ENCODE results near the gene TFEB. TPM values are rescaled to one million over a fixed set of nuclear protein-coding genes. Genes with fewer than 3 reads are reported as not detected.

Gene TFEB
- total and polyA plus RNA-seq, 10 of the 15 experiments (the other 5 are each of a cell fraction or from before 2014, with no cell fraction given) = 0.84 to 108 (median 60.8) TPM

- BruUV-seq (replicated peaks) = no TSS peak
- H3K9me3 ChIP-seq (replicated peaks; ENCODE audit: control insufficient read depth, insufficient read depth, low read length) = no peaks in the 10 kb centered on the region
- H2AFZ ChIP-seq (ENCODE audit: control insufficient read depth, low read depth, low read length) = no peak overlapping the region
- H4K20me1 ChIP-seq (ENCODE audit: control insufficient read depth, insufficient read depth) = no peaks in the 10 kb centered on the region; the same call in 1 of the 2 replicates
- SMC1A ChIA-PET (ENCODE audit: uncharacterized antibody, unreplicated experiment) = interaction anchor here (1.2 kb wide), 1 partner anchor 30 kb away, joined by 3 read pairs; no protein-coding TSS in a partner anchor
- TF ChIP-seq ETV6 (conservative IDR thresholded peaks at IDR 0.05 in 1 of 2, IDR thresholded peaks at IDR 0.05 in 1 of 2; ENCODE audit: borderline replicate concordance in 1 of 2, low read depth in 1 of 2) (no peak), RUNX3 (IDR thresholded peaks at IDR 0.05; ENCODE audit: low read length) (0 out of 2 replicates have a peak, but pooled peaks have one; percentile 4)
- intact Hi-C loops (cut with micrococcal nuclease; ENCODE audit: unreplicated experiment) (loop anchor here (5.0 kb wide), 1 partner anchor 34 kb away; no protein-coding TSS in a partner anchor), in situ Hi-C loops (cut with MboI) (no loop called here)
- CTCF ChIA-PET = no interaction called here
- no peak overlapping the region for H3K4me2 ChIP-seq (ENCODE audit: control insufficient read depth, insufficient read depth)
- WGBS (ENCODE audit: insufficient coverage, insufficient replicate concordance, low lambda C conversion rate, missing lambda C conversion rate) = 68% methylated on average over 15 of the region's 15 CpGs
- DNase-seq (ENCODE audit: low read depth, low spot score) = no peak
- no peak overlapping the region for H3K4me3 ChIP-seq
- POLR2A ChIA-PET = no interaction called here
- H3K27me3 ChIP-seq (replicated peaks in 1 of 2; ENCODE audit: control insufficient read depth in 2 of 2, insufficient read depth in 2 of 2, low read length in 1 of 2) = no peaks in the 10 kb centered on the region
- peaks cover 80% of the 10 kb centered on the region for H3K79me2 ChIP-seq (ENCODE audit: control insufficient read depth, insufficient read depth, low read length)
- peaks cover 19 to 27% of the 10 kb centered on the region in 2 experiments for H3K36me3 ChIP-seq (ENCODE audit: control insufficient read depth in 2 of 2, insufficient read depth in 2 of 2, low read length in 1 of 2)
- no peak for FAIRE-seq
- no peak overlapping the region for H3K9ac ChIP-seq (ENCODE audit: control insufficient read depth, insufficient read depth, low read length)
- RAD21 ChIA-PET (ENCODE audit: unreplicated experiment) = no interaction called here
- no peak for ATAC-seq
- H3K27ac ChIP-seq (ENCODE audit: control insufficient read depth, insufficient read depth) = no peak overlapping the region
- H3K4me1 ChIP-seq (ENCODE audit: control insufficient read depth, insufficient read depth, low read length) = peaks cover 22% of the 10 kb centered on the region
Observed at GRCh38 chr6:41697861-41698781, 37.3 kb downstream of the TFEB start.

DNA sequence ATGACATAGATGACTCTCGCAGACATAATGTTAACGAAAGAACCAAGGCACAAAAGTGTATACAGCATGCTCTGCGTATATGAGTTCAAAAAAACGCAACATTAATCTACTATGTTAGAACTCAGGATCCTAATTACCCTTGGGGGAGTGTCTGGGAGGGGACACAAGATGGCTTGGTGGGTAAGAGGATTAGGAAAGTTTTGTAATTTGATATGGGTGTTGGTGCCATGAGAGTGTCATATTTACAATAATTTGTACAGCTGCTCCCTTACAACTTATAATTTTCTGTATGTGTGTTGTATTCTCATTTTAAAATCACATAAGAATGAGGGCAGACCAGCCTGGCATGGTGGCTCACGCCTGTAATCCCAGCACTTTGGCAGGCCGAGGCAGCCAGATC lies 38.6 kb downstream of the TFEB start:
- ChIA-PET SMC1A (ENCODE audit: uncharacterized antibody, unreplicated experiment) (no interaction called here), POLR2A (no interaction called here), RAD21 (ENCODE audit: unreplicated experiment) (no interaction called here), CTCF (no interaction called here)
- Histone ChIP-seq H3K79me2 (ENCODE audit: control insufficient read depth, insufficient read depth, low read length) (peaks cover 70% of the 10 kb centered on the region), H2AFZ (ENCODE audit: control insufficient read depth, low read depth, low read length) (no peak overlapping the region), H3K27me3 (replicated peaks in 1 of 2; ENCODE audit: control insufficient read depth in 2 of 2, insufficient read depth in 2 of 2, low read length in 1 of 2) (no peaks in the 10 kb centered on the region), H3K4me1 (ENCODE audit: control insufficient read depth, insufficient read depth, low read length) (peaks cover 13% of the 10 kb centered on the region), H3K36me3 (ENCODE audit: control insufficient read depth in 2 of 2, insufficient read depth in 2 of 2, low read length in 1 of 2) (peaks cover 16 to 25% of the 10 kb centered on the region in 2 experiments), H3K9me3 (replicated peaks; ENCODE audit: control insufficient read depth, insufficient read depth, low read length) (no peaks in the 10 kb centered on the region), H3K4me3 (no peak overlapping the region), H3K9ac (ENCODE audit: control insufficient read depth, insufficient read depth, low read length) (no peak overlapping the region), H3K4me2 (ENCODE audit: control insufficient read depth, insufficient read depth) (no peak overlapping the region), H3K27ac (ENCODE audit: control insufficient read depth, insufficient read depth) (no peak overlapping the region), H4K20me1 (ENCODE audit: control insufficient read depth, insufficient read depth) (no peaks in the 10 kb centered on the region; the same call in 1 of the 2 replicates)
- 97% methylated on average over 6 of the region's 6 CpGs for WGBS (ENCODE audit: insufficient coverage, insufficient replicate concordance, low lambda C conversion rate, missing lambda C conversion rate)
- intact Hi-C loops (cut with micrococcal nuclease; ENCODE audit: unreplicated experiment) (loop anchor here (5.0 kb wide), 1 partner anchor 36 kb away; no protein-coding TSS in a partner anchor), in situ Hi-C loops (cut with MboI) (no loop called here)
- no TSS peak for BruUV-seq (replicated peaks)
- FAIRE-seq = no peak
- no peak for DNase-seq (ENCODE audit: low read depth, low spot score)
- ATAC-seq = no peak
- TF ChIP-seq ZNF217 (IDR thresholded peaks at IDR 0.05) (no peak), SMARCA5 (IDR thresholded peaks at IDR 0.05) (no peak), PBX3 (IDR thresholded peaks at IDR 0.05; ENCODE audit: insufficient replicate concordance, low read depth, low read length) (no peak), RUNX3 (IDR thresholded peaks at IDR 0.05; ENCODE audit: low read length) (no peak), ATF7 (IDR thresholded peaks at IDR 0.05; ENCODE audit: low read depth) (no peak), CHD4 (IDR thresholded peaks at IDR 0.05) (no peak)
- TF ChIP-seq, protein P1, sequence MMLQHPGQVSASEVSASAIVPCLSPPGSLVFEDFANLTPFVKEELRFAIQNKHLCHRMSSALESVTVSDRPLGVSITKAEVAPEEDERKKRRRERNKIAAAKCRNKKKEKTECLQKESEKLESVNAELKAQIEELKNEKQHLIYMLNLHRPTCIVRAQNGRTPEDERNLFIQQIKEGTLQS (IDR thresholded peaks at IDR 0.05; ENCODE audit: borderline replicate concordance, extremely low read depth, low read depth, low read length) = no peak
- TF ChIP-seq, protein P2, sequence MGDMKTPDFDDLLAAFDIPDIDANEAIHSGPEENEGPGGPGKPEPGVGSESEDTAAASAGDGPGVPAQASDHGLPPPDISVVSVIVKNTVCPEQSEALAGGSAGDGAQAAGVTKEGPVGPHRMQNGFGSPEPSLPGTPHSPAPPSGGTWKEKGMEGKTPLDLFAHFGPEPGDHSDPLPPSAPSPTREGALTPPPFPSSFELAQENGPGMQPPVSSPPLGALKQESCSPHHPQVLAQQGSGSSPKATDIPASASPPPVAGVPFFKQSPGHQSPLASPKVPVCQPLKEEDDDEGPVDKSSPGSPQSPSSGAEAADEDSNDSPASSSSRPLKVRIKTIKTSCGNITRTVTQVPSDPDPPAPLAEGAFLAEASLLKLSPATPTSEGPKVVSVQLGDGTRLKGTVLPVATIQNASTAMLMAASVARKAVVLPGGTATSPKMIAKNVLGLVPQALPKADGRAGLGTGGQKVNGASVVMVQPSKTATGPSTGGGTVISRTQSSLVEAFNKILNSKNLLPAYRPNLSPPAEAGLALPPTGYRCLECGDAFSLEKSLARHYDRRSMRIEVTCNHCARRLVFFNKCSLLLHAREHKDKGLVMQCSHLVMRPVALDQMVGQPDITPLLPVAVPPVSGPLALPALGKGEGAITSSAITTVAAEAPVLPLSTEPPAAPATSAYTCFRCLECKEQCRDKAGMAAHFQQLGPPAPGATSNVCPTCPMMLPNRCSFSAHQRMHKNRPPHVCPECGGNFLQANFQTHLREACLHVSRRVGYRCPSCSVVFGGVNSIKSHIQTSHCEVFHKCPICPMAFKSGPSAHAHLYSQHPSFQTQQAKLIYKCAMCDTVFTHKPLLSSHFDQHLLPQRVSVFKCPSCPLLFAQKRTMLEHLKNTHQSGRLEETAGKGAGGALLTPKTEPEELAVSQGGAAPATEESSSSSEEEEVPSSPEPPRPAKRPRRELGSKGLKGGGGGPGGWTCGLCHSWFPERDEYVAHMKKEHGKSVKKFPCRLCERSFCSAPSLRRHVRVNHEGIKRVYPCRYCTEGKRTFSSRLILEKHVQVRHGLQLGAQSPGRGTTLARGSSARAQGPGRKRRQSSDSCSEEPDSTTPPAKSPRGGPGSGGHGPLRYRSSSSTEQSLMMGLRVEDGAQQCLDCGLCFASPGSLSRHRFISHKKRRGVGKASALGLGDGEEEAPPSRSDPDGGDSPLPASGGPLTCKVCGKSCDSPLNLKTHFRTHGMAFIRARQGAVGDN (IDR thresholded peaks at IDR 0.05) = no peak

Measured in GM12878 (cell line).